Mesenchymal stem cell (in vitro differentiated cells and primary cell): ENCODE measurements around the gene RANBP17.

Experiments
- DNase-seq: peaks from one replicate; pipeline ENCODE4 v3.0.0-alpha.2; 2013
- H2AFZ ChIP-seq: one replicate; pipeline ENCODE4 v1.6.1; 2013; ENCODE audit warnings: low read depth, mild to moderate bottlenecking, control low read depth, inconsistent platforms, low read length, moderate library complexity
- H2AK5ac ChIP-seq: 2 replicates; pipeline ENCODE4 v1.6.1; 2013; ENCODE audit warnings: low read length, moderate library complexity, mild to moderate bottlenecking, inconsistent platforms; ENCODE audit not compliant: severe bottlenecking
- H2BK120ac ChIP-seq: one replicate; pipeline ENCODE4 v1.6.1; 2013; ENCODE audit warnings: low read depth, mild to moderate bottlenecking, inconsistent platforms, low read length, moderate library complexity
- H2BK12ac ChIP-seq, 2 experiments: one replicate each; pipeline ENCODE4 v1.6.1; 2013; ENCODE audit warnings: inconsistent platforms in 2 of 2, low read length in 2 of 2, mild to moderate bottlenecking in 2 of 2, moderate library complexity in 2 of 2, control low read depth in 1 of 2
- H2BK15ac ChIP-seq: one replicate; pipeline ENCODE4 v1.6.1; 2013; ENCODE audit warnings: mild to moderate bottlenecking, low read depth, inconsistent platforms; ENCODE audit not compliant: poor library complexity, severe bottlenecking
- H2BK5ac ChIP-seq: 2 replicates; pipeline ENCODE4 v1.6.1; 2013; ENCODE audit warnings: low read depth, mild to moderate bottlenecking, low read length, control low read depth, inconsistent platforms; ENCODE audit not compliant: poor library complexity, severe bottlenecking
- H3K14ac ChIP-seq, 2 experiments: one replicate each; pipeline ENCODE4 v1.6.1; 2013; ENCODE audit warnings: inconsistent platforms in 2 of 2, low read length in 2 of 2, control low read depth in 1 of 2, mild to moderate bottlenecking in 1 of 2, moderate library complexity in 1 of 2
- H3K18ac ChIP-seq, 2 experiments: one replicate each; pipeline ENCODE4 v1.6.1; 2013; ENCODE audit warnings: inconsistent platforms in 2 of 2, low read length in 2 of 2, control low read depth in 1 of 2, low read depth in 1 of 2, mild to moderate bottlenecking in 1 of 2
- H3K23ac ChIP-seq, 2 experiments: one replicate each; pipeline ENCODE4 v1.6.1; 2013; ENCODE audit warnings: inconsistent platforms in 2 of 2, low read length in 2 of 2, mild to moderate bottlenecking in 2 of 2, moderate library complexity in 2 of 2, control low read depth in 1 of 2
- H3K27ac ChIP-seq: 2 replicates; pipeline ENCODE4 v1.5.1; 2013; ENCODE audit warnings: mild to moderate bottlenecking, moderate library complexity, low read length, control low read depth, inconsistent platforms; ENCODE audit not compliant: poor library complexity, severe bottlenecking
- H3K27me3 ChIP-seq, 2 experiments: 2 replicates each; pipeline versions ENCODE4 v1.6.1 to v1.7.0; 2013; ENCODE audit warnings: low read length in 2 of 2, mild to moderate bottlenecking in 2 of 2, moderate library complexity in 2 of 2, control low read depth in 1 of 2, inconsistent platforms in 1 of 2; ENCODE audit not compliant: control insufficient read depth in 1 of 2, insufficient read depth in 1 of 2
- H3K36me3 ChIP-seq, 2 experiments: 2 replicates each; pipeline versions ENCODE4 v1.6.1 to v1.7.0; 2013; ENCODE audit warnings: low read length in 2 of 2, control low read depth in 1 of 2, inconsistent platforms in 1 of 2, low read depth in 1 of 2, mild to moderate bottlenecking in 1 of 2; ENCODE audit not compliant: insufficient read depth in 2 of 2, control insufficient read depth in 1 of 2
- H3K4ac ChIP-seq, 2 experiments: one replicate each; pipeline ENCODE4 v1.6.1; 2013; ENCODE audit warnings: inconsistent platforms in 2 of 2, low read length in 2 of 2, mild to moderate bottlenecking in 2 of 2, moderate library complexity in 2 of 2, control low read depth in 1 of 2, low read depth in 1 of 2
- H3K4me1 ChIP-seq: 2 replicates; pipeline ENCODE4 v1.6.1; 2013; ENCODE audit warnings: low read depth, low read length, control low read depth; ENCODE audit not compliant: control insufficient read depth, insufficient read depth
- H3K4me2 ChIP-seq: 2 replicates; pipeline ENCODE4 v1.6.1; 2013; ENCODE audit warnings: low read length, mild to moderate bottlenecking, inconsistent platforms; ENCODE audit not compliant: poor library complexity, severe bottlenecking
- H3K4me3 ChIP-seq, 2 experiments: 2 replicates each; pipeline versions ENCODE4 v1.5.1 to v1.7.0; 2013; ENCODE audit warnings: low read length in 2 of 2, mild to moderate bottlenecking in 2 of 2, control low read depth in 1 of 2, low read depth in 1 of 2; ENCODE audit not compliant: insufficient read depth in 1 of 2
- H3K79me1 ChIP-seq: replicated peaks from 2 replicates; pipeline ENCODE4 v1.6.1; 2013; ENCODE audit warnings: mild to moderate bottlenecking, control low read depth, low read length, inconsistent platforms; ENCODE audit not compliant: poor library complexity, severe bottlenecking
- H3K9ac ChIP-seq: 2 replicates; pipeline ENCODE4 v1.7.0; 2013; ENCODE audit warnings: mild to moderate bottlenecking, low read length, moderate library complexity
- H3K9me3 ChIP-seq: 2 replicates; pipeline ENCODE4 v1.7.0; 2013; ENCODE audit warnings: mild to moderate bottlenecking, low read length; ENCODE audit not compliant: control insufficient read depth
- H4K8ac ChIP-seq: one replicate; pipeline ENCODE4 v1.6.1; 2013; ENCODE audit warnings: inconsistent platforms, mild to moderate bottlenecking, low read length, moderate library complexity
- H4K91ac ChIP-seq: one replicate; pipeline ENCODE4 v1.6.1; 2013; ENCODE audit warnings: mild to moderate bottlenecking, low read length, inconsistent platforms
- WGBS: methylation state at CpG from one replicate; pipeline ENCODE4 v1.1.7; 2013; ENCODE audit warnings: mixed read lengths; 5-methylcytosine and 5-hydroxymethylcytosine counted together

RANBP17 gene

GRCh38 chr5:171055875-171056454 is 194.1 kb downstream of the RANBP17 start:
- no peak overlapping the region for H2BK5ac ChIP-seq
- no peak overlapping the region for H2AK5ac ChIP-seq
- H2BK12ac ChIP-seq = no peak overlapping the region
- no peak overlapping the region for H2AFZ ChIP-seq
- DNase-seq = peak; percentile 3
- H3K36me3 ChIP-seq = no peaks in the 10 kb centered on the region
- no peak overlapping the region for H4K8ac ChIP-seq
- no CpG with 5 or more reads among the region's 3 CpGs for WGBS
- H3K4me3 ChIP-seq = no peak overlapping the region
- H4K91ac ChIP-seq = no peak overlapping the region
- no peak overlapping the region for H3K27ac ChIP-seq
- H3K4ac ChIP-seq = no peak overlapping the region
- no peak overlapping the region for H3K4me2 ChIP-seq
- H3K14ac ChIP-seq = no peak overlapping the region
- H3K18ac ChIP-seq = no peak overlapping the region
- H3K4me1 ChIP-seq = no peaks in the 10 kb centered on the region
- no peak overlapping the region for H3K23ac ChIP-seq
- H3K27me3 ChIP-seq = no peaks in the 10 kb centered on the region
- peaks cover 26% of the 10 kb centered on the region for H3K9me3 ChIP-seq
- no peak overlapping the region for H3K9ac ChIP-seq
- H2BK120ac ChIP-seq = no peak overlapping the region
- no peak overlapping the region for H2BK15ac ChIP-seq
- H3K79me1 ChIP-seq = no peaks in the 10 kb centered on the region

GRCh38 chr5:171067540-171068130 is 205.8 kb downstream of the RANBP17 start:
- no peak for DNase-seq
- Histone ChIP-seq H3K4me2 (no peak overlapping the region), H3K4me3 (no peak overlapping the region), H2BK5ac (no peak overlapping the region), H2AK5ac (no peak overlapping the region), H3K9me3 (peaks cover 61% of the 10 kb centered on the region), H3K27ac (no peak overlapping the region), H2BK12ac (no peak overlapping the region), H2AFZ (no peak overlapping the region), H2BK120ac (no peak overlapping the region), H3K18ac (no peak overlapping the region), H4K8ac (no peak overlapping the region), H3K79me1 (no peaks in the 10 kb centered on the region), H2BK15ac (no peak overlapping the region), H3K36me3 (peaks cover 0 to 3% of the 10 kb centered on the region in 2 experiments), H3K14ac (no peak overlapping the region), H3K9ac (no peak overlapping the region), H4K91ac (no peak overlapping the region), H3K27me3 (no peaks in the 10 kb centered on the region), H3K23ac (no peak overlapping the region), H3K4me1 (no peaks in the 10 kb centered on the region), H3K4ac (no peak overlapping the region)
- WGBS = no CpG with 5 or more reads among the region's 2 CpGs

DNA sequence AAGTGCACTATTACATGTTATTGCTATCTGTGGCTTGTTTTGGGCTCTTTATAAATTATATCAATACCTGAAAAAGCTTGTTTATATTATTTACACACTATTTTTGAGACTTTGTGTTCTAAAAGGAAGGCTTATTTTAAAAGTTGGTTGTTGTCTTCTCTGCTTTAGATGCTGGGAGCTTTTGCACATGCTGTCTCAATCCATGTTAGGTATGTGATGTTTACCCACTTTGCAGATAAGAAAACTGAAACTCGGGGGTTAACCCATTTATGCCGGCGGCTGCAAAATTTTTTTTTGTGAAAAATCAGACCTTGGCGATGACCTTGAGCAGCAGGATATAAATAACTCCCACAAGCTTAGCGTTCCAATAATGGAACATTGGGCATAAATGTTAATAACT is 212.9 kb downstream of the RANBP17 start:
- no peak overlapping the region for H3K4ac ChIP-seq
- no peak overlapping the region for H3K4me3 ChIP-seq
- H3K4me1 ChIP-seq = no peaks in the 10 kb centered on the region
- H2AK5ac ChIP-seq = no peak overlapping the region
- H2BK120ac ChIP-seq = no peak overlapping the region
- no peak overlapping the region for H4K8ac ChIP-seq
- H2BK5ac ChIP-seq = no peak overlapping the region
- no peak overlapping the region for H2BK15ac ChIP-seq
- H3K18ac ChIP-seq = no peak overlapping the region
- H2AFZ ChIP-seq = no peak overlapping the region
- DNase-seq = no peak
- no peak overlapping the region for H3K23ac ChIP-seq
- no peaks in the 10 kb centered on the region for H3K36me3 ChIP-seq
- H3K9me3 ChIP-seq = peaks cover 27% of the 10 kb centered on the region
- WGBS = 96% methylated on average over 4 of the region's 5 CpGs
- no peaks in the 10 kb centered on the region for H3K27me3 ChIP-seq
- no peak overlapping the region for H3K27ac ChIP-seq
- no peak overlapping the region for H4K91ac ChIP-seq
- no peak overlapping the region for H3K9ac ChIP-seq
- no peak overlapping the region for H3K14ac ChIP-seq
- H3K4me2 ChIP-seq = no peak overlapping the region
- H2BK12ac ChIP-seq = no peak overlapping the region
- no peaks in the 10 kb centered on the region for H3K79me1 ChIP-seq

DNA sequence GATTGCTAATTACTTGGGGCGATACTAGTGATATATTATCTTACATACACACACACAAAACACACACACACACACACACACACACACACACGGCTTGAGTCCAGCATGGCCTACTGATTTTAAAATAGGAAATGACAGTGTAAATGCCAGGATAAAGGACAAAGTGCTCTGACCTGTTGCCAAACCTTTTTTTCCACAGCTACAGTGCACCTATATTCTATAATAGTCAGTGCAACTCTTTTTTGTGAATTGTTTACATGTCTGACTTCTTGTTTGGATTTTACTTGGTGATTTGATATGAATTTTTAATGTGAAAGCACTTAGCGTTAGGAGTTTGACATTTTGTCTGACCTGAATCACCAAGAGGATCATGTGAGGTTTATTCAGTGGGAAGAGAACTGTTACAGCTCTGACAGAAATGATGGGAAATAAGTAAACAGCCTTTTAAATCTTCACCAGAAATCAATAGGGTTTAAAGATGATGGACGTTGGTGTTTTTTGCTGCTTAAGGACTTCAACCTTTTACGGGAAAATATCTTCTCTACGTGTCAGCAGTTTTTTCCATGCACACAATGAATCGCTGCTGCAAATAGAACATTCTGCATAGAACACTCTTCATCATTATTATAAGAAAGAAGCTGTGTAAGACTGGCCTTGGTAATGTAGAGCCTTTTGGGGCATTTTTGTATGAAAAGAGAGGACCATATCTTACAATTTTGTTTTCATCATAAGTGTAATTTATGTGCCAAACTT is 218.5 kb downstream of the RANBP17 start:
- H3K27ac ChIP-seq = no peak overlapping the region
- no peak overlapping the region for H3K9ac ChIP-seq
- H2AFZ ChIP-seq = no peak overlapping the region
- no peaks in the 10 kb centered on the region for H3K79me1 ChIP-seq
- DNase-seq = no peak
- no peaks in the 10 kb centered on the region for H3K27me3 ChIP-seq
- no peak overlapping the region for H4K8ac ChIP-seq
- H3K4me3 ChIP-seq = no peak overlapping the region
- H2BK5ac ChIP-seq = no peak overlapping the region
- H3K4ac ChIP-seq = no peak overlapping the region
- no peak overlapping the region for H3K14ac ChIP-seq
- no peak overlapping the region for H2BK15ac ChIP-seq
- no peak overlapping the region for H2AK5ac ChIP-seq
- no peak overlapping the region for H2BK12ac ChIP-seq
- H3K4me1 ChIP-seq = no peaks in the 10 kb centered on the region
- H4K91ac ChIP-seq = no peak overlapping the region
- no peak overlapping the region for H3K18ac ChIP-seq
- no peak overlapping the region for H2BK120ac ChIP-seq
- no peaks in the 10 kb centered on the region for H3K36me3 ChIP-seq
- H3K4me2 ChIP-seq = no peak overlapping the region
- H3K23ac ChIP-seq = no peak overlapping the region
- 82% methylated on average over 2 of the region's 7 CpGs for WGBS
- H3K9me3 ChIP-seq = peaks cover 16% of the 10 kb centered on the region
